A673 (cell line): ENCODE measurements around the gene MYH16.

ENCODE experiments used
- EZH2 ChIP-seq: fragments of 200-600 bp; sonication (generic); IDR thresholded peaks from 2 replicates; pipeline ENCODE4 v1.6.1; 2017; ENCODE audit warnings: borderline replicate concordance, low read depth, mild to moderate bottlenecking, mixed read lengths, antibody characterized with exemption, low read length; ENCODE audit not compliant: poor library complexity, severe bottlenecking
- TF ChIP-seq, protein P1 (sequence below): fragments of 300-800, 200-600 bp; sonication (generic); conservative IDR thresholded peaks from 2 replicates; pipeline ENCODE4 v1.5.1; 2017; ENCODE audit warnings: low read depth, mild to moderate bottlenecking, antibody characterized with exemption, low read length, moderate library complexity, mixed read lengths

GRCh38 chr7:99252166-99252895, 20.3 kb upstream of the MYH16 start:
- TF ChIP-seq, protein P1, sequence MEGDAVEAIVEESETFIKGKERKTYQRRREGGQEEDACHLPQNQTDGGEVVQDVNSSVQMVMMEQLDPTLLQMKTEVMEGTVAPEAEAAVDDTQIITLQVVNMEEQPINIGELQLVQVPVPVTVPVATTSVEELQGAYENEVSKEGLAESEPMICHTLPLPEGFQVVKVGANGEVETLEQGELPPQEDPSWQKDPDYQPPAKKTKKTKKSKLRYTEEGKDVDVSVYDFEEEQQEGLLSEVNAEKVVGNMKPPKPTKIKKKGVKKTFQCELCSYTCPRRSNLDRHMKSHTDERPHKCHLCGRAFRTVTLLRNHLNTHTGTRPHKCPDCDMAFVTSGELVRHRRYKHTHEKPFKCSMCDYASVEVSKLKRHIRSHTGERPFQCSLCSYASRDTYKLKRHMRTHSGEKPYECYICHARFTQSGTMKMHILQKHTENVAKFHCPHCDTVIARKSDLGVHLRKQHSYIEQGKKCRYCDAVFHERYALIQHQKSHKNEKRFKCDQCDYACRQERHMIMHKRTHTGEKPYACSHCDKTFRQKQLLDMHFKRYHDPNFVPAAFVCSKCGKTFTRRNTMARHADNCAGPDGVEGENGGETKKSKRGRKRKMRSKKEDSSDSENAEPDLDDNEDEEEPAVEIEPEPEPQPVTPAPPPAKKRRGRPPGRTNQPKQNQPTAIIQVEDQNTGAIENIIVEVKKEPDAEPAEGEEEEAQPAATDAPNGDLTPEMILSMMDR: no peak
- TF ChIP-seq EZH2: no peak
